Astrocyte (in vitro differentiated cells and primary cell): ENCODE results near the gene CROCC. TPM values are rescaled to one million over a fixed set of nuclear protein-coding genes. Genes with fewer than 3 reads are reported as not detected.
"Not testable (repeated sequence)": the region's sequence is repeated elsewhere in the genome, so short reads cannot be mapped to it uniquely, and the experiment has no call there.

ENCODE experiments used
- DNase-seq: peaks from one replicate; pipeline ENCODE4 v3.0.0-alpha.2; 2010; ENCODE audit warnings: low read depth
- FAIRE-seq: peaks from 2 replicates; lab custom pipeline; 2011; peaks lifted over from hg19 to GRCh38; lab: Jason Lieb, UNC
- H2AFZ ChIP-seq: 2 replicates; pipeline ENCODE4 v1.6.0; 2012; ENCODE audit warnings: low read depth, low read length, inconsistent platforms
- H3K27ac ChIP-seq: 2 replicates; pipeline ENCODE4 v1.5.1; 2011; ENCODE audit warnings: low read depth, low read length, inconsistent platforms
- H3K27me3 ChIP-seq: 2 replicates; pipeline ENCODE4 v1.6.0; 2011; ENCODE audit warnings: low read length, inconsistent platforms; ENCODE audit not compliant: insufficient read depth
- H3K36me3 ChIP-seq: 2 replicates; pipeline ENCODE4 v1.5.1; 2011; ENCODE audit warnings: low read length, inconsistent platforms; ENCODE audit not compliant: insufficient read depth
- H3K4me1 ChIP-seq: 2 replicates; pipeline ENCODE4 v1.5.1; 2011; ENCODE audit warnings: low read length, inconsistent platforms; ENCODE audit not compliant: insufficient read depth
- H3K4me2 ChIP-seq: 2 replicates; pipeline ENCODE4 v1.6.0; 2012; ENCODE audit warnings: low read length, inconsistent platforms
- H3K4me3 ChIP-seq: 2 replicates; pipeline ENCODE4 v1.5.1; 2011; ENCODE audit warnings: low read depth, mild to moderate bottlenecking, low read length, inconsistent platforms; ENCODE audit not compliant: insufficient read depth
- H3K79me2 ChIP-seq: 2 replicates; pipeline ENCODE4 v1.6.0; 2012; ENCODE audit warnings: mild to moderate bottlenecking, low read length, inconsistent platforms; ENCODE audit not compliant: insufficient read depth
- H3K9ac ChIP-seq: 2 replicates; pipeline ENCODE4 v1.6.0; 2012; ENCODE audit warnings: mild to moderate bottlenecking, low read length, inconsistent platforms
- H3K9me3 ChIP-seq: 2 replicates; pipeline ENCODE4 v1.5.1; 2012; ENCODE audit warnings: low read depth, mild to moderate bottlenecking, low read length, inconsistent platforms; ENCODE audit not compliant: insufficient read depth
- H4K20me1 ChIP-seq: 2 replicates; pipeline ENCODE4 v1.6.0; 2012; ENCODE audit warnings: low read length, inconsistent platforms; ENCODE audit not compliant: insufficient read depth
- H3K27ac Mint-ChIP-seq: one replicate; pipeline ENCODE4 v1.8.0; 2021; ENCODE audit warnings: mild to moderate bottlenecking, mixed read lengths; ENCODE audit not compliant: unreplicated experiment
- H3K27me3 Mint-ChIP-seq: one replicate; pipeline ENCODE4 v1.8.0; 2021; ENCODE audit warnings: low read depth, mixed read lengths; ENCODE audit not compliant: unreplicated experiment
- H3K36me3 Mint-ChIP-seq: one replicate; pipeline ENCODE4 v1.8.0; 2021; ENCODE audit warnings: low read depth, mixed read lengths; ENCODE audit not compliant: unreplicated experiment
- H3K4me1 Mint-ChIP-seq: one replicate; pipeline ENCODE4 v1.8.0; 2021; ENCODE audit warnings: low read depth, mixed read lengths; ENCODE audit not compliant: unreplicated experiment
- H3K4me3 Mint-ChIP-seq: one replicate; pipeline ENCODE4 v1.8.0; 2021; ENCODE audit warnings: mild to moderate bottlenecking, moderate library complexity, mixed read lengths; ENCODE audit not compliant: unreplicated experiment
- H3K9me3 Mint-ChIP-seq: one replicate; pipeline ENCODE4 v1.8.0; 2021; ENCODE audit warnings: mild to moderate bottlenecking, mixed read lengths; ENCODE audit not compliant: unreplicated experiment
- EZH2 ChIP-seq: IDR thresholded peaks from 2 replicates; pipeline ENCODE4 v1.6.1; 2012; ENCODE audit warnings: mild to moderate bottlenecking, low read length, inconsistent platforms; ENCODE audit not compliant: insufficient read depth
- total RNA-seq: library from RNA; stranded (reverse); gene quantifications from 2 replicates; pipeline ENCODE4 v1.2.1, GENCODE V29; 2021
- TF ChIP-seq, protein P1 (sequence below): IDR thresholded peaks from 2 replicates; pipeline ENCODE4 v1.5.1; 2011; ENCODE audit warnings: low read depth, mild to moderate bottlenecking, inconsistent platforms, low read length, moderate library complexity; ENCODE audit not compliant: insufficient read depth

Gene CROCC
- total RNA-seq, 1 donor from 2014 or later: 12.1 TPM

DNA sequence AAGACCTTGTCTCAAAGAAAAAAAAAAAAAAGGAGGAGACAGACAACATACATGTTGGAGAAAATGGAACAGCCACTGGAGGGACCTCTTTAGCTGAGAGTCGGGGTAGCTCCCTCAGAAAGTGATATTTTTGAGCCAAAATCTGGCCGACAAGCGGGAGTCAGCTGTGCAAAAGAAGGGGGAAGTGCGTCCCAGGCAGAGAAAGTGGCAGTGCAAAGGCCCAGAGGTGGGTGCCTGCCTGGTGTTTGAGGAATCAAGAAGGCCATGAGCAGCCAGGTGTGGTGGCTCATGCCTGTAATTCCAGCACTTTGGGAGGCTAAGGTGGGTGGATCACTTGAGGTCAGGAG, 6.1 kb upstream of the CROCC start:
- H3K27me3 Mint-ChIP-seq: peaks cover 23% of the 10 kb centered on the region

DNA sequence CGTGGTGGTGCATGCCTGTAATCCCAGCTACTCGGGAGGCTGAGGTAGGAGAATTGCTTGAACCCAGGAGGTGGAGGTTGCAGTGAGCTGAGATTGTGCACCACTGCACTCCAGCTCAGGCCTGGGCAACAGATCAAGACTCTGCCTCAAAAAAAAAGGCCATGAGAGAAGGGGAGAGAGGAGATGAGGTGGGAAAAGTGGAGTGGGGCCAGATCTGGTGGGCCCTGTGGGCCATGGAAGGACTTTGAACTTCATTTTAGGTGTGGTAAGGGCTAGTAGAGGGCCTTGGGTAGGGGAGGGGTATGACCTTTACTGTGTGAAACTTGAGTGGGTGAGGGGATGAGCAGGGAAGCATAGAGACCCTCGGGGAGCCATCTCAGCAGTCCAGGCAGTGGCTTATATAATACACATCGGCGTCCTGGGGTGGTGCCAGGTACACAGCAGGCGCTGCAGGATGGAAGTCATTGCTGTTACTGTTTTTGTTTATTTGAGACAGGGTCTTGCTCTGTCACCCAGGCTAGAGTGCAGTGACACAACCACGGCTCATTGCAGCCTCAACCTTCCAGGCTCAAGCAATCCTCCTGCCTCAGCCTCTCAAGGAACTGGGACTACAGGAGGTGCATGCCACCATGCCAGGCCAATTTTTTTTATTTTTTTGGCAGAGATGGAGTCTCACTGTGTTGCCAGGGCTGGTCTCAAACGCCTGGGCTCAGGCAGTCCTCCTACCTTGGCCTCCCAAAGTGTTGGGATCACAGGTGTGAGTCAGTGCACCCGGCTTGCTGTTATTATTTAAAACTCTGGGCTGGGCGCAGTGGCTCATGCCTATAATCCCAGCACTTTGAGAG, 5.5 kb upstream of the CROCC start:
- Mint-ChIP-seq H3K27me3 (peaks cover 25% of the 10 kb centered on the region), H3K27ac (peak overlapping the region; percentile 15)
- not testable (repeated sequence) for H3K79me2 ChIP-seq, H3K9me3 Mint-ChIP-seq, DNase-seq, H3K4me1 ChIP-seq, H3K36me3 ChIP-seq, H3K4me3 Mint-ChIP-seq, H3K9me3 ChIP-seq, H4K20me1 ChIP-seq, H2AFZ ChIP-seq, H3K4me1 Mint-ChIP-seq, H3K36me3 Mint-ChIP-seq, H3K27me3 ChIP-seq, H3K27ac ChIP-seq, H3K4me3 ChIP-seq, H3K9ac ChIP-seq, H3K4me2 ChIP-seq, FAIRE-seq

More for the DNA sequence above, 6.1 kb upstream of the CROCC start:
- Mint-ChIP-seq H3K36me3 (no peaks in the 10 kb centered on the region), H3K4me3 (peak overlapping the region; percentile 77), H3K4me1 (peaks cover 2% of the 10 kb centered on the region), H3K9me3 (no peaks in the 10 kb centered on the region), H3K27ac (no peak overlapping the region)
- peaks cover 8% of the 10 kb centered on the region for H3K4me1 ChIP-seq
- DNase-seq (no peak), FAIRE-seq (no peak)
- H3K9ac ChIP-seq: no peak overlapping the region
- H3K27ac ChIP-seq: no peak overlapping the region
- no peaks in the 10 kb centered on the region for H3K9me3 ChIP-seq
- no peak overlapping the region for H2AFZ ChIP-seq
- H3K4me3 ChIP-seq: no peak overlapping the region
- H3K27me3 ChIP-seq: no peaks in the 10 kb centered on the region
- no peaks in the 10 kb centered on the region for H3K36me3 ChIP-seq
- TF ChIP-seq EZH2: no peak
- TF ChIP-seq, protein P1, sequence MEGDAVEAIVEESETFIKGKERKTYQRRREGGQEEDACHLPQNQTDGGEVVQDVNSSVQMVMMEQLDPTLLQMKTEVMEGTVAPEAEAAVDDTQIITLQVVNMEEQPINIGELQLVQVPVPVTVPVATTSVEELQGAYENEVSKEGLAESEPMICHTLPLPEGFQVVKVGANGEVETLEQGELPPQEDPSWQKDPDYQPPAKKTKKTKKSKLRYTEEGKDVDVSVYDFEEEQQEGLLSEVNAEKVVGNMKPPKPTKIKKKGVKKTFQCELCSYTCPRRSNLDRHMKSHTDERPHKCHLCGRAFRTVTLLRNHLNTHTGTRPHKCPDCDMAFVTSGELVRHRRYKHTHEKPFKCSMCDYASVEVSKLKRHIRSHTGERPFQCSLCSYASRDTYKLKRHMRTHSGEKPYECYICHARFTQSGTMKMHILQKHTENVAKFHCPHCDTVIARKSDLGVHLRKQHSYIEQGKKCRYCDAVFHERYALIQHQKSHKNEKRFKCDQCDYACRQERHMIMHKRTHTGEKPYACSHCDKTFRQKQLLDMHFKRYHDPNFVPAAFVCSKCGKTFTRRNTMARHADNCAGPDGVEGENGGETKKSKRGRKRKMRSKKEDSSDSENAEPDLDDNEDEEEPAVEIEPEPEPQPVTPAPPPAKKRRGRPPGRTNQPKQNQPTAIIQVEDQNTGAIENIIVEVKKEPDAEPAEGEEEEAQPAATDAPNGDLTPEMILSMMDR: peak; percentile 3
- H3K4me2 ChIP-seq: no peak overlapping the region
- peaks cover 3% of the 10 kb centered on the region for H3K79me2 ChIP-seq
- no peaks in the 10 kb centered on the region for H4K20me1 ChIP-seq

DNA sequence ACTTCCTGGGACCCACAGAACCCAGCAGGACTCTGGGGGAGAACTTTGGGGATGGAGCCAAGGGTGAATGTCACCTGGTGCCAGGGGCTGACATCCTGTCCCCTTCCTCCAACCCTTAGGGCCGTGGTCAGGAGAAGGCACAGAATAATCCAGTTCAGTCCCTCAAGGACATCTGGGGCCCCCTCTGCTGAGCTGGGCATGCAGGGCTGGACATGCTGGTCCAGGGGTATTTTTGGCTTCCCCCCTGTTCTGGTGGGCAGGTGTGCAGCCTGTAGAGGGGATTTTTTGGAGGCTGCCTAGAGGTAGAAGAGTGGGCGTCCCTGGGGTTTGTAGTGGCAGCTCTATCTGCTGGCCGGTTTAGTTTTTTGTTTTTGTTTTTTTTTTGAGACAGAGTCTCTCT, 3.4 kb upstream of the CROCC start:
- DNase-seq: no peak
- Histone ChIP-seq H3K27ac (no peak overlapping the region), H3K9me3 (no peaks in the 10 kb centered on the region), H3K27me3 (no peaks in the 10 kb centered on the region), H2AFZ (no peak overlapping the region), H3K9ac (no peak overlapping the region), H3K4me2 (no peak overlapping the region), H3K79me2 (peaks cover 3% of the 10 kb centered on the region), H3K4me3 (no peak overlapping the region), H4K20me1 (peaks cover 14% of the 10 kb centered on the region), H3K4me1 (peaks cover 17% of the 10 kb centered on the region), H3K36me3 (no peaks in the 10 kb centered on the region)
- Mint-ChIP-seq H3K27me3 (peaks cover 26% of the 10 kb centered on the region), H3K27ac (no peak overlapping the region), H3K4me3 (no peak overlapping the region), H3K9me3 (no peaks in the 10 kb centered on the region), H3K36me3 (peaks cover 4% of the 10 kb centered on the region), H3K4me1 (peaks cover 8% of the 10 kb centered on the region)
- no peak for FAIRE-seq
- no peak for TF ChIP-seq EZH2
- TF ChIP-seq, protein P1: no peak

DNA sequence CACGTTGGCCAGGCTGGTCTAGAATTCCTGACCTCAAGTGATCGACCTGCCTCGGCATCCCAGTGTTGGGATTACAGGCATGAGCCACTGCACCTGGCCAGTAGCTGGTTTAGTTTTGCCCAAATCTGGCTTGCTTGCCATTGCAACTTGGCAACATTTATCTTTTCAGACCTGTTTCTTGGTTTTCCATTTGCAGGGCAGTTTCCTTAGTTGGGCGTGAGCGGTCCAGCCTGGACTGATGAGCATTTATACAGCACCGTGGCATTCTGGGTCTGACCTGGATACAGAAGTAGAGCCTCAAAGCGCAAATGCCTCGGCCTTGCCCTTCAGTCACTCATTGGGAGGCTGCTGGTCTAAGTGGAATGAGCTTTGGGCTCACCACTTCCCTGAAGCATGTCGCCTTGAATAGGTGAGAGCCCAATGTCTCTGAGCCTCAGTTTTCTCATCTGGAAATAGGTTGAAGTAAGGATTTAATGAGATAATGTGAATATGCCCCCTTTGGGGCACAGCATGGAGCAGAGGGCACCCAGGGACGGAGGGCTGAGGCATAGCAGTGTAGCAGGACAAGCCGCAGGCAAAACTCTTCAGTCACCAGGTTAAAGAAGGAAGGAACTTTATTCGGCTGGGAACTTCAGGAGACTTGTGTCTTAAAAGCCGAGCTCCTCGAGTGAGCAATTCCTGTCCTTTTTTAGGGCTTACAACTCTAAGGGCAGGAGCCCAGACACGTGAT, 2.6 kb upstream of the CROCC start:
- not testable (repeated sequence) for H3K27ac ChIP-seq, H3K36me3 ChIP-seq, DNase-seq, H3K9me3 Mint-ChIP-seq, H2AFZ ChIP-seq, H3K4me1 Mint-ChIP-seq, H3K27me3 ChIP-seq, H3K4me3 ChIP-seq, FAIRE-seq, H3K4me2 ChIP-seq, H3K27ac Mint-ChIP-seq, H3K79me2 ChIP-seq, H3K9ac ChIP-seq, H3K9me3 ChIP-seq, H3K4me3 Mint-ChIP-seq, H3K36me3 Mint-ChIP-seq
- peaks cover 25% of the 10 kb centered on the region for H3K27me3 Mint-ChIP-seq
- Histone ChIP-seq H3K4me1 (peaks cover 14% of the 10 kb centered on the region), H4K20me1 (peaks cover 15% of the 10 kb centered on the region)
